LNCaP clone FGC (cell line): ENCODE results near the gene BTNL2.

Source experiments
- DNase-seq: peaks from one replicate; pipeline ENCODE4 v3.0.0-alpha.2; 2011; ENCODE audit warnings: low read depth
- H3K4me3 ChIP-seq: 2 replicates; pipeline ENCODE4 v1.5.1; 2011; ENCODE audit warnings: mild to moderate bottlenecking, low read depth, low read length, control low read depth
- CTCF ChIP-seq: IDR thresholded peaks from 2 replicates; pipeline ENCODE4 v1.5.1; 2012; ENCODE audit warnings: mild to moderate bottlenecking; ENCODE audit not compliant: control insufficient read depth, insufficient read depth; ENCODE audit errors: extremely low read depth

The BTNL2 gene

GRCh38 chr6:32406857-32407256 lies at the start of gene BTNL2:
Gene BTNL2, minus strand, starts transcription at chr6:32407181. Its CDS starts 58 bp downstream, at chr6:32407123.
- DNase-seq = no peak
- H3K4me3 ChIP-seq = no peak within 1 kb of the TSS
- TF ChIP-seq CTCF = no peak

GRCh38 chr6:32449088-32449736 lies 42.2 kb upstream of the BTNL2 start:
- H3K4me3 ChIP-seq = no peak overlapping the region
- no peak for TF ChIP-seq CTCF
- DNase-seq = no peak

GRCh38 chr6:32447932-32448331 lies 41.0 kb upstream of the BTNL2 start:
- no peak for DNase-seq
- H3K4me3 ChIP-seq = no peak overlapping the region
- TF ChIP-seq CTCF = no peak

GRCh38 chr6:32445321-32445854 lies 38.4 kb upstream of the BTNL2 start:
- H3K4me3 ChIP-seq = no peak overlapping the region
- no peak for TF ChIP-seq CTCF
- DNase-seq = no peak

- no peak for DNase-seq
- TF ChIP-seq CTCF = no peak
- no peak overlapping the region for H3K4me3 ChIP-seq
Observed at GRCh38 chr6:32444433-32444832, 37.5 kb upstream of the BTNL2 start.

- no peak for DNase-seq
- no peak overlapping the region for H3K4me3 ChIP-seq
- no peak for TF ChIP-seq CTCF
Observed at GRCh38 chr6:32442977-32443552, 36.1 kb upstream of the BTNL2 start.
